Keratinocyte (primary cell): Measurements from ENCODE around the gene OR7C1. TPM values are rescaled to one million over a fixed set of nuclear protein-coding genes. Genes with fewer than 3 reads are reported as not detected.

Experiments
- DNase-seq: peaks from one replicate; pipeline ENCODE4 v3.0.0-alpha.2; 2011; ENCODE audit warnings: low read depth, missing footprints, low spot score
- FAIRE-seq: peaks from 2 replicates; lab custom pipeline; 2011; peaks lifted over from hg19 to GRCh38; lab: Jason Lieb, UNC
- H2AFZ ChIP-seq: 2 replicates; pipeline ENCODE4 v1.6.0; 2012; ENCODE audit warnings: low read length, control low read depth, inconsistent platforms; ENCODE audit not compliant: control insufficient read depth
- H3K27ac ChIP-seq: 2 replicates; pipeline ENCODE4 v1.5.1; 2011; ENCODE audit warnings: low read length; ENCODE audit not compliant: control insufficient read depth, insufficient read depth
- H3K27me3 ChIP-seq: 3 replicates; pipeline ENCODE4 v1.6.0; 2011; ENCODE audit warnings: low read length; ENCODE audit not compliant: control insufficient read depth, insufficient read depth; ENCODE audit errors: extremely low read depth
- H3K36me3 ChIP-seq, 2 experiments: 2 replicates in 1 of 2; 3 replicates in 1 of 2; pipeline ENCODE4 v1.5.1; 2011; ENCODE audit warnings: low read length in 2 of 2, mild to moderate bottlenecking in 1 of 2; ENCODE audit not compliant: control insufficient read depth in 2 of 2, insufficient read depth in 2 of 2; ENCODE audit errors: extremely low read depth in 1 of 2
- H3K4me1 ChIP-seq: 3 replicates; pipeline ENCODE4 v1.5.1; 2011; ENCODE audit warnings: low read length; ENCODE audit not compliant: control insufficient read depth, insufficient read depth; ENCODE audit errors: extremely low read depth
- H3K4me2 ChIP-seq: 3 replicates; pipeline ENCODE4 v1.6.0; 2011; ENCODE audit warnings: low read depth, low read length; ENCODE audit not compliant: control insufficient read depth, insufficient read depth; ENCODE audit errors: extremely low read depth
- H3K4me3 ChIP-seq, 3 experiments: fragments of 200-600 bp in 1 of 3; sonication (generic) in 1 of 3; 2 replicates in 2 of 3; 3 replicates in 1 of 3; pipeline ENCODE4 v1.5.1; 2011 to 2016; ENCODE audit warnings: low read length in 3 of 3, mild to moderate bottlenecking in 3 of 3, control low read depth in 2 of 3, inconsistent platforms in 1 of 3, low read depth in 1 of 3, mixed read lengths in 1 of 3, mixed run types in 1 of 3, moderate library complexity in 1 of 3; ENCODE audit not compliant: control insufficient read depth in 2 of 3, insufficient read depth in 2 of 3; ENCODE audit errors: extremely low read depth in 1 of 3
- H3K79me2 ChIP-seq: 2 replicates; pipeline ENCODE4 v1.6.0; 2012; ENCODE audit warnings: low read length; ENCODE audit not compliant: control insufficient read depth, insufficient read depth
- H3K9ac ChIP-seq: 3 replicates; pipeline ENCODE4 v1.6.0; 2011; ENCODE audit warnings: low read length; ENCODE audit not compliant: control insufficient read depth, insufficient read depth; ENCODE audit errors: extremely low read depth
- H3K9me1 ChIP-seq: 3 replicates; pipeline ENCODE4 v1.6.0; 2011; ENCODE audit warnings: low read length; ENCODE audit not compliant: control insufficient read depth, insufficient read depth; ENCODE audit errors: extremely low read depth
- H3K9me3 ChIP-seq: 2 replicates; pipeline ENCODE4 v1.5.1; 2012; ENCODE audit warnings: low read depth, low read length; ENCODE audit not compliant: control insufficient read depth
- H4K20me1 ChIP-seq: 3 replicates; pipeline ENCODE4 v1.6.0; 2011; ENCODE audit warnings: low read length; ENCODE audit not compliant: control insufficient read depth, insufficient read depth; ENCODE audit errors: extremely low read depth
- CTCF ChIP-seq, 3 experiments: IDR thresholded peaks in 1 of 3; conservative IDR thresholded peaks in 1 of 3; optimal IDR thresholded peaks in 1 of 3; 2 replicates in 2 of 3; 3 replicates in 1 of 3; pipeline versions ENCODE3 to v1.5.1; 2011; ENCODE audit warnings: low read length in 3 of 3, mild to moderate bottlenecking in 3 of 3, moderate library complexity in 2 of 3, control low read depth in 1 of 3, inconsistent platforms in 1 of 3; ENCODE audit not compliant: insufficient read depth in 2 of 3; ENCODE audit errors: extremely low read depth in 1 of 3
- EZH2 ChIP-seq: IDR thresholded peaks from one replicate; pipeline ENCODE4 v1.6.1; 2012; ENCODE audit warnings: inconsistent platforms, mild to moderate bottlenecking, low read length, moderate library complexity
- dilution Hi-C: fragments of 300-500 bp; cut with MboI; formaldehyde crosslinking; loops from one replicate; pipeline ENCODE4 v1.7.0; 2020; ENCODE audit warnings: low sequenced_read_pairs; ENCODE audit not compliant: extremely low pct_ligation_motif_present
- polyA plus RNA-seq, 5 experiments: library from polyadenylated mRNA; depleted of rRNA in 3 of 5; stranded (reverse) in 3 of 5; stranded (forward) in 1 of 5; unstranded in 1 of 5; fragments of >200 nt; gene quantifications; 1 replicate in 1 of 5; 2 replicates in 3 of 5; 3 replicates in 1 of 5; pipeline versions ENCODE4 v1.2.1 to v1.2.3, GENCODE V29; 2011 to 2012; ENCODE audit warnings: missing spikeins in 2 of 5, low read depth in 1 of 5, low replicate concordance in 1 of 5

OR7C1 gene
- polyA plus RNA-seq, 1 donor (not counting 4 experiments of a cell fraction or from before 2014, with no cell fraction given), result 0.09 TPM

GRCh38 chr19:14770136-14770535, 64.8 kb downstream of the OR7C1 start:
- no peaks in the 10 kb centered on the region for H3K4me1 ChIP-seq
- no peak overlapping the region for H3K4me3 ChIP-seq
- H3K9me3 ChIP-seq, result no peaks in the 10 kb centered on the region
- no peak overlapping the region for H2AFZ ChIP-seq
- DNase-seq, result no peak
- no peak overlapping the region for H3K4me2 ChIP-seq
- H3K9ac ChIP-seq, result no peak overlapping the region
- H3K79me2 ChIP-seq, result no peaks in the 10 kb centered on the region
- H4K20me1 ChIP-seq, result no peaks in the 10 kb centered on the region
- no peaks in the 10 kb centered on the region for H3K27me3 ChIP-seq
- dilution Hi-C loops, result no loop called here
- no peaks in the 10 kb centered on the region for H3K9me1 ChIP-seq
- H3K36me3 ChIP-seq, result peaks cover 0 to 31% of the 10 kb centered on the region in 2 experiments
- no peak overlapping the region for H3K27ac ChIP-seq
- TF ChIP-seq EZH2 (no peak), CTCF (optimal IDR thresholded peaks at IDR 0.05 in 1 of 3, IDR thresholded peaks at IDR 0.05 in 1 of 3, conservative IDR thresholded peaks at IDR 0.05 in 1 of 3; ENCODE audit: extremely low read depth in 1 of 3, insufficient read depth in 2 of 3, low read length in 3 of 3) (no peak)
- no peak for FAIRE-seq

GRCh38 chr19:14769201-14769600, 65.8 kb downstream of the OR7C1 start:
- Histone ChIP-seq H3K9me3 (no peaks in the 10 kb centered on the region), H3K27ac (no peak overlapping the region)
- dilution Hi-C loops, result no loop called here

More at GRCh38 chr19:14769201-14769600, 65.8 kb downstream of the OR7C1 start:
- TF ChIP-seq CTCF (optimal IDR thresholded peaks at IDR 0.05 in 1 of 3, IDR thresholded peaks at IDR 0.05 in 1 of 3, conservative IDR thresholded peaks at IDR 0.05 in 1 of 3; ENCODE audit: extremely low read depth in 1 of 3, insufficient read depth in 2 of 3, low read length in 3 of 3) (no peak), EZH2 (no peak)
- no peaks in the 10 kb centered on the region for H4K20me1 ChIP-seq
- peaks cover 0 to 35% of the 10 kb centered on the region in 2 experiments for H3K36me3 ChIP-seq
- H3K4me1 ChIP-seq, result no peaks in the 10 kb centered on the region
- no peak overlapping the region for H3K9ac ChIP-seq
- no peak overlapping the region for H3K4me2 ChIP-seq
- no peak overlapping the region for H3K4me3 ChIP-seq
- no peaks in the 10 kb centered on the region for H3K79me2 ChIP-seq
- no peak for FAIRE-seq
- H3K27me3 ChIP-seq, result no peaks in the 10 kb centered on the region
- no peak for DNase-seq
- H3K9me1 ChIP-seq, result no peaks in the 10 kb centered on the region
- no peak overlapping the region for H2AFZ ChIP-seq
